Measurements from ENCODE around the gene WWOX. TPM values are rescaled to one million over a fixed set of nuclear protein-coding genes. Genes with fewer than 3 reads are reported as not detected.

The WWOX gene
- total and polyA plus RNA-seq, 2 of the 8 experiments (the other 6 are each of a cell fraction or from before 2014, with no cell fraction given), result 5.4 to 16.7 TPM

- 90% methylated on average over 9 of the region's 9 CpGs; no CpG with 5 or more reads in 1 of the 2 experiments for WGBS, 2 experiments (ENCODE audit: extremely low coverage in 1 of 2, insufficient coverage in 1 of 2, insufficient read length in 1 of 2, insufficient replicate concordance in 2 of 2, low coverage in 1 of 2, low lambda C conversion rate in 2 of 2, missing lambda C conversion rate in 1 of 2)
- H2AFZ ChIP-seq (ENCODE audit: low read length), result no peak overlapping the region
- H3K9ac ChIP-seq (replicated peaks in 1 of 4; ENCODE audit: extremely low read depth in 1 of 4, low read depth in 3 of 4, low read length in 3 of 4), result no peak overlapping the region
- no peak overlapping the region for H3K23ac ChIP-seq (ENCODE audit: insufficient read length)
- no peaks in the 10 kb centered on the region for H3K4me1 ChIP-seq (replicated peaks in 1 of 4; ENCODE audit: control insufficient read depth in 3 of 4, insufficient read depth in 4 of 4, low read length in 3 of 4)
- H4K8ac ChIP-seq (ENCODE audit: extremely low read depth, insufficient read depth, low read length), result no peak overlapping the region
- H2AK5ac ChIP-seq (ENCODE audit: low read depth, low read length), result no peak overlapping the region
- H4K91ac ChIP-seq (replicated peaks; ENCODE audit: insufficient read length, low read length), result no peak overlapping the region
- H3K18ac ChIP-seq (ENCODE audit: extremely low read depth, low read length), result no peak overlapping the region
- H3K27me3 ChIP-seq (replicated peaks in 1 of 4; ENCODE audit: control insufficient read depth in 3 of 4, extremely low read depth in 1 of 4, insufficient read depth in 3 of 4, low read length in 3 of 4), result no peaks in the 10 kb centered on the region; a peak in 1 of 7 replicates
- no peaks in the 10 kb centered on the region for H3K9me3 ChIP-seq (ENCODE audit: insufficient read depth in 2 of 2, low read depth in 1 of 2, low read length in 1 of 2)
- CTCF ChIA-PET (ENCODE audit: partially characterized antibody), result interaction anchor here (1.6 kb wide), 1 partner anchor 17 kb away, joined by 4 read pairs; no protein-coding TSS in a partner anchor
- no peaks in the 10 kb centered on the region for H3K36me3 ChIP-seq (ENCODE audit: control insufficient read depth in 2 of 4, insufficient read depth in 4 of 4, low read length in 3 of 4)
- H3K4ac ChIP-seq (replicated peaks; ENCODE audit: insufficient read length, low read depth, low read length), result no peak overlapping the region
- no peak overlapping the region for H3K56ac ChIP-seq (replicated peaks; ENCODE audit: insufficient read length, low read depth, low read length)
- no peaks in the 10 kb centered on the region; the same call in 1 of the 2 replicates for H3K79me1 ChIP-seq (ENCODE audit: low read depth, low read length)
- H3K27ac ChIP-seq (ENCODE audit: low read depth, low read length), result no peak overlapping the region
- no peaks in the 10 kb centered on the region for H4K20me1 ChIP-seq (replicated peaks in 1 of 2; ENCODE audit: control insufficient read depth in 1 of 2, insufficient read depth in 2 of 2, low read length in 2 of 2)
- FAIRE-seq (no peak), DNase-seq (ENCODE audit: low read depth in 1 of 2, low spot score in 2 of 2) (no peak)
- H2BK12ac ChIP-seq (ENCODE audit: low read depth, low read length), result no peak overlapping the region
- H3K4me3 ChIP-seq (ENCODE audit: extremely low read depth in 1 of 4, insufficient read depth in 2 of 4, low read depth in 3 of 4, low read length in 4 of 4), result no peak overlapping the region
- H2BK20ac ChIP-seq (ENCODE audit: low read length), result no peak overlapping the region
- H3K23me2 ChIP-seq (ENCODE audit: low read depth, low read length), result no peaks in the 10 kb centered on the region
- H2BK120ac ChIP-seq (replicated peaks; ENCODE audit: low read depth, low read length), result no peak overlapping the region
- H3K79me2 ChIP-seq (ENCODE audit: control insufficient read depth in 1 of 2, insufficient read depth in 2 of 2, low read length in 2 of 2), result no peaks in the 10 kb centered on the region
- POLR2A ChIA-PET (ENCODE audit: partially characterized antibody), result no interaction called here
- H3K4me2 ChIP-seq (ENCODE audit: insufficient read depth in 1 of 2, low read depth in 2 of 2, low read length in 2 of 2), result no peak overlapping the region
- H4K5ac ChIP-seq (ENCODE audit: insufficient read length, low read depth, low read length), result no peak overlapping the region
- no peak overlapping the region for H3K14ac ChIP-seq (ENCODE audit: insufficient read length)
- H2BK5ac ChIP-seq (ENCODE audit: low read depth, low read length), result no peak overlapping the region
- no peak overlapping the region for H2BK15ac ChIP-seq (ENCODE audit: low read length)
- TF ChIP-seq GTF2F1 (IDR thresholded peaks at IDR 0.05; ENCODE audit: borderline replicate concordance, low read depth, low read length) (no peak), PHF8 (conservative IDR thresholded peaks at IDR 0.05; ENCODE audit: low read depth, low read length) (no peak), TAF7 (optimal IDR thresholded peaks at IDR 0.05; ENCODE audit: borderline replicate concordance, low read depth, low read length) (no peak), SP1 (IDR thresholded peaks at IDR 0.05; ENCODE audit: low read depth, low read length) (no peak), BCL11A (IDR thresholded peaks at IDR 0.05; ENCODE audit: low read depth in 2 of 2, low read length in 2 of 2) (no peak), ASH2L (IDR thresholded peaks at IDR 0.05; ENCODE audit: low read length) (no peak), E2F6 (IDR thresholded peaks at IDR 0.05) (no peak), CTBP2 (IDR thresholded peaks at IDR 0.05; ENCODE audit: borderline replicate concordance, insufficient read depth, insufficient read length, low read length) (no peak)
- TF ChIP-seq, protein P1, sequence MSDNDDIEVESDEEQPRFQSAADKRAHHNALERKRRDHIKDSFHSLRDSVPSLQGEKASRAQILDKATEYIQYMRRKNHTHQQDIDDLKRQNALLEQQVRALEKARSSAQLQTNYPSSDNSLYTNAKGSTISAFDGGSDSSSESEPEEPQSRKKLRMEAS (IDR thresholded peaks at IDR 0.05), result no peak
- TF ChIP-seq, protein P2, sequence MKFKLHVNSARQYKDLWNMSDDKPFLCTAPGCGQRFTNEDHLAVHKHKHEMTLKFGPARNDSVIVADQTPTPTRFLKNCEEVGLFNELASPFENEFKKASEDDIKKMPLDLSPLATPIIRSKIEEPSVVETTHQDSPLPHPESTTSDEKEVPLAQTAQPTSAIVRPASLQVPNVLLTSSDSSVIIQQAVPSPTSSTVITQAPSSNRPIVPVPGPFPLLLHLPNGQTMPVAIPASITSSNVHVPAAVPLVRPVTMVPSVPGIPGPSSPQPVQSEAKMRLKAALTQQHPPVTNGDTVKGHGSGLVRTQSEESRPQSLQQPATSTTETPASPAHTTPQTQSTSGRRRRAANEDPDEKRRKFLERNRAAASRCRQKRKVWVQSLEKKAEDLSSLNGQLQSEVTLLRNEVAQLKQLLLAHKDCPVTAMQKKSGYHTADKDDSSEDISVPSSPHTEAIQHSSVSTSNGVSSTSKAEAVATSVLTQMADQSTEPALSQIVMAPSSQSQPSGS (IDR thresholded peaks at IDR 0.05; ENCODE audit: low read length), result no peak
These were observed 423.9 kb downstream of the WWOX start for GRCh38 chr16:78523212-78523985.

All from H1 (cell line).